ENCODE results near the gene NFIA. TPM values are rescaled to one million over a fixed set of nuclear protein-coding genes. Genes with fewer than 3 reads are reported as not detected.

The NFIA gene
- polyA plus RNA-seq, 5 donors = 22.2 to 36.5 (median 33.2) TPM

GRCh38 chr1:61241411-61241838 is 159.1 kb downstream of the NFIA start:
- peak; percentile 62 to 68 for DNase-seq

GRCh38 chr1:61241973-61242381 is 159.6 kb downstream of the NFIA start:
- DNase-seq = peak in 1 of 2 donors; percentile 52

GRCh38 chr1:61244114-61244513 is 161.8 kb downstream of the NFIA start:
- DNase-seq = peak in 1 of 2 donors; percentile 52

GRCh38 chr1:61245696-61246400 is 163.5 kb downstream of the NFIA start:
- DNase-seq = no peak

- no peak for DNase-seq
These were observed 164.9 kb downstream of the NFIA start for GRCh38 chr1:61247051-61247825.

GRCh38 chr1:61247881-61248752 is 165.8 kb downstream of the NFIA start:
- no peak for DNase-seq

GRCh38 chr1:61250933-61251332 is 168.6 kb downstream of the NFIA start:
- DNase-seq = peak in 1 of 2 donors; percentile 55

GRCh38 chr1:61253059-61253735 is 170.8 kb downstream of the NFIA start:
- DNase-seq = no peak

GRCh38 chr1:61253912-61254633 is 171.7 kb downstream of the NFIA start:
- DNase-seq = no peak

- DNase-seq = peak; percentile 68 to 80
These were observed 172.4 kb downstream of the NFIA start for GRCh38 chr1:61254634-61255357.

- no peak for DNase-seq
These were observed 173.0 kb downstream of the NFIA start for GRCh38 chr1:61255358-61255703.

GRCh38 chr1:61259379-61260148 is 177.2 kb downstream of the NFIA start:
- DNase-seq = no peak

GRCh38 chr1:61260171-61260570 is 177.8 kb downstream of the NFIA start:
- DNase-seq = no peak

- no peak for DNase-seq
These were observed 179.2 kb downstream of the NFIA start for GRCh38 chr1:61261595-61261994.

- no peak for DNase-seq
These were observed 181.8 kb downstream of the NFIA start for GRCh38 chr1:61263905-61264824.

GRCh38 chr1:61264825-61265242 is 182.5 kb downstream of the NFIA start:
- DNase-seq = no peak

GRCh38 chr1:61265665-61266064 is 183.3 kb downstream of the NFIA start:
- DNase-seq = no peak

GRCh38 chr1:61266738-61267137 is 184.4 kb downstream of the NFIA start:
- DNase-seq = no peak
